HepG2 (cell line): ENCODE measurements around the gene ERMARD. TPM values are rescaled to one million over a fixed set of nuclear protein-coding genes. Genes with fewer than 3 reads are reported as not detected.

ENCODE experiments used
- ASH2L ChIP-seq: fragments of 300-600, 200-600 bp; sonication (generic); IDR thresholded peaks from 2 replicates; pipeline ENCODE4 v1.7.0; 2017; ENCODE audit warnings: low read depth, mild to moderate bottlenecking, moderate library complexity, mixed read lengths, low read length; ENCODE audit not compliant: insufficient read length
- CAMTA2 ChIP-seq: sonication (generic); formaldehyde crosslinking; IDR thresholded peaks from 2 replicates; pipeline ENCODE4 v1.4.0; 2020; ENCODE audit warnings: mild to moderate bottlenecking, missing genetic modification reagents, borderline replicate concordance
- HDAC2 ChIP-seq: sonication (generic); formaldehyde crosslinking; IDR thresholded peaks from 2 replicates; pipeline ENCODE4 v1.4.0; 2020; ENCODE audit warnings: missing genetic modification reagents
- ISL2 ChIP-seq: sonication (generic); formaldehyde crosslinking; IDR thresholded peaks from 2 replicates; pipeline ENCODE4 v1.5.0; 2020; ENCODE audit warnings: missing genetic modification reagents
- KMT2B ChIP-seq: IDR thresholded peaks from 2 replicates; pipeline ENCODE4 v1.6.1; 2016; ENCODE audit warnings: missing genetic modification reagents, missing compliant biosample characterization
- MAFG ChIP-seq: sonication (generic); formaldehyde crosslinking; IDR thresholded peaks from 2 replicates; pipeline ENCODE4 v1.5.1; 2020; ENCODE audit warnings: mild to moderate bottlenecking, missing genetic modification reagents
- MED13 ChIP-seq: sonication (generic); formaldehyde crosslinking; IDR thresholded peaks from 2 replicates; pipeline ENCODE4 v1.5.0; 2020; ENCODE audit warnings: missing genetic modification reagents
- MYNN ChIP-seq: sonication (generic); formaldehyde crosslinking; IDR thresholded peaks from 2 replicates; pipeline ENCODE4 v1.4.0; 2020; ENCODE audit warnings: mild to moderate bottlenecking, low read depth, missing genetic modification reagents
- NRL ChIP-seq: sonication (generic); formaldehyde crosslinking; IDR thresholded peaks from 2 replicates; pipeline ENCODE4 v1.5.0; 2020; ENCODE audit warnings: missing genetic modification reagents, mild to moderate bottlenecking, moderate library complexity, borderline replicate concordance
- PHF8 ChIP-seq: sonication (generic); formaldehyde crosslinking; IDR thresholded peaks from 2 replicates; pipeline ENCODE4 v1.5.0; 2020; ENCODE audit warnings: missing genetic modification reagents
- REL ChIP-seq: sonication (generic); formaldehyde crosslinking; conservative IDR thresholded peaks from 2 replicates; pipeline ENCODE4 v1.8.0; 2022; ENCODE audit warnings: mild to moderate bottlenecking, missing genetic modification reagents, moderate library complexity
- REPIN1 ChIP-seq: sonication (generic); formaldehyde crosslinking; IDR thresholded peaks from 2 replicates; pipeline ENCODE4 v1.8.0; 2022; ENCODE audit warnings: missing genetic modification reagents, low read depth, mild to moderate bottlenecking, borderline replicate concordance
- SP140L ChIP-seq: sonication (generic); formaldehyde crosslinking; IDR thresholded peaks from 2 replicates; pipeline ENCODE4 v1.4.0; 2020; ENCODE audit warnings: missing genetic modification reagents, borderline replicate concordance
- SP5 ChIP-seq: IDR thresholded peaks from 2 replicates; pipeline ENCODE4 v1.6.1; 2016; ENCODE audit warnings: low read depth, borderline replicate concordance
- SRSF9 ChIP-seq: fragments of 200-400 bp; formaldehyde crosslinking; IDR thresholded peaks from 2 replicates; pipeline ENCODE4 v1.6.1; 2018; ENCODE audit warnings: borderline replicate concordance, mild to moderate bottlenecking, low read depth, low read length; ENCODE audit not compliant: insufficient read depth, poor library complexity, severe bottlenecking
- XBP1 ChIP-seq: sonication (generic); formaldehyde crosslinking; IDR thresholded peaks from 2 replicates; pipeline ENCODE4 v1.5.0; 2020; ENCODE audit warnings: missing genetic modification reagents
- ZFP36L1 ChIP-seq: sonication (generic); formaldehyde crosslinking; IDR thresholded peaks from 2 replicates; pipeline ENCODE4 v1.8.0; 2022; ENCODE audit warnings: mild to moderate bottlenecking, missing genetic modification reagents, moderate library complexity
- ZNF3 ChIP-seq: IDR thresholded peaks from 2 replicates; pipeline ENCODE4 v1.7.0; 2017; ENCODE audit warnings: inconsistent platforms
- ZNF451 ChIP-seq: sonication (generic); formaldehyde crosslinking; IDR thresholded peaks from 2 replicates; pipeline ENCODE4 v1.5.0; 2020; ENCODE audit warnings: mild to moderate bottlenecking, missing genetic modification reagents
- ZNF564 ChIP-seq: sonication (generic); formaldehyde crosslinking; IDR thresholded peaks from 2 replicates; pipeline ENCODE4 v1.8.1; 2023; ENCODE audit warnings: mild to moderate bottlenecking, missing genetic modification reagents
- ZNF644 ChIP-seq: IDR thresholded peaks from 2 replicates; pipeline ENCODE4 v1.6.1; 2016; ENCODE audit warnings: low read depth
- ZNF720 ChIP-seq: sonication (generic); formaldehyde crosslinking; IDR thresholded peaks from 2 replicates; pipeline ENCODE4 v1.4.0; 2020; ENCODE audit warnings: missing genetic modification reagents
- ZNF850 ChIP-seq: sonication (generic); formaldehyde crosslinking; conservative IDR thresholded peaks from 2 replicates; pipeline ENCODE4 v1.9.0; 2021; ENCODE audit warnings: mild to moderate bottlenecking, missing genetic modification reagents
- ZNF878 ChIP-seq: sonication (generic); formaldehyde crosslinking; IDR thresholded peaks from 2 replicates; pipeline ENCODE4 v1.8.1; 2023; ENCODE audit warnings: mild to moderate bottlenecking, missing genetic modification reagents, moderate library complexity
- ZSCAN25 ChIP-seq: sonication (generic); formaldehyde crosslinking; IDR thresholded peaks from 2 replicates; pipeline ENCODE4 v1.8.0; 2022; ENCODE audit warnings: mild to moderate bottlenecking, missing genetic modification reagents
- ZSCAN9 ChIP-seq: IDR thresholded peaks from 2 replicates; pipeline ENCODE4 v1.6.1; 2016; ENCODE audit warnings: borderline replicate concordance
- polyA plus RNA-seq, 8 experiments: library from polyadenylated mRNA; depleted of rRNA in 3 of 8; stranded (reverse) in 7 of 8; unstranded in 1 of 8; fragments of >200 nt; fragmentation: Illumina TruSeq in 4 of 8; extraction: Trizol in 4 of 8; gene quantifications; 2 replicates each; pipeline versions ENCODE4 v1.2.1 to v1.2.3, GENCODE V29; 2011 to 2016; ENCODE audit warnings: low read depth in 4 of 8, missing spikeins in 1 of 8, mixed read lengths in 1 of 8; ENCODE audit not compliant: insufficient read depth in 1 of 8
- total RNA-seq, 5 experiments: library from RNA; depleted of rRNA; stranded (reverse); fragments of >200 nt; fragmentation: Illumina TruSeq; extraction: Trizol; gene quantifications; 2 replicates each; pipeline ENCODE4 v1.2.3, GENCODE V29; 2016; ENCODE audit warnings: low read depth in 1 of 5
- TF ChIP-seq, protein P1 (sequence below): sonication (generic); formaldehyde crosslinking; IDR thresholded peaks from 2 replicates; pipeline ENCODE4 v1.9.0; 2021; ENCODE audit warnings: missing genetic modification reagents, borderline replicate concordance
- TF ChIP-seq, protein P2 (sequence below): sonication (generic); formaldehyde crosslinking; IDR thresholded peaks from 2 replicates; pipeline ENCODE4 v1.5.0; 2020; ENCODE audit warnings: missing genetic modification reagents, mild to moderate bottlenecking, borderline replicate concordance
- TF ChIP-seq, protein P3 (sequence below): IDR thresholded peaks from 2 replicates; pipeline ENCODE4 v1.6.1; 2016; ENCODE audit warnings: control low read depth

Gene ERMARD
- total and polyA plus RNA-seq, 2 of the 13 experiments (the other 11 are each of a cell fraction or from before 2014, with no cell fraction given): 8.8 to 10.7 TPM

DNA sequence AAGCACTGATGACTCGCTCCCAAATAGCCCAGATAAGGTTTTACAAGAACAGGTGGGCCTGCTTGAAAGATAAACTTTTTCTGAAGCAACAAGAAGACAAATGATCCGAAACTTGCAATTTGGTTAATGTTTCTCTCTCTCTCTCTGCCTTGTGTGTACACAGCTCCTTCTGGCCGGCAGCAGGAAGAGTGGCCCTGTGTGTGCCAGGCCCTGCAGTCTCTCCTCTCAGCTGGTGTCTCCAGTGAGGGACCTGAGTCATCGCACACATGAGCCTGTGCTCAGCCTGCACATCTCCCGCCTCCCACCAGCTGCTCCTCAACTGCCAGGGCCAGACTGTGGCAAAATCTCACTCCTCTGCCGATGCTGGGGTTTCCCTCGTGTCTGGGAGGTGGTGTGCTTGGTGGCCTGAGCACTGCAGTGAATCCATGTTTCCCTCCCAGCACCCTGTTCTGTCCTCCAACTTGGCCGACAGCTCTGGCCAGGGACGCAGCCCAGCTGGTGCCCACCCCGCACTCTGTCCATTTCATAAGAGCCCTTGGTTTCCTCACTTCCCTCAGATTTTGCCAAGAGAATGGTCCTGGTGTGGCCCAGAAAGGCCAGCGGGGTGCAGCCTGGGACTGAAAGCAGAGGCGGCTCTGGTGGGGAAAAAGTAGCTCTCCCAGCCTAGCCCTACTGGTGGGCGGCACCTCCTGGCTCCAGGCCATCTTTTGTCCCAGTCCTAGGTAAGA lies 49.4 kb downstream of the ERMARD start (continued):
- TF ChIP-seq, protein P1, sequence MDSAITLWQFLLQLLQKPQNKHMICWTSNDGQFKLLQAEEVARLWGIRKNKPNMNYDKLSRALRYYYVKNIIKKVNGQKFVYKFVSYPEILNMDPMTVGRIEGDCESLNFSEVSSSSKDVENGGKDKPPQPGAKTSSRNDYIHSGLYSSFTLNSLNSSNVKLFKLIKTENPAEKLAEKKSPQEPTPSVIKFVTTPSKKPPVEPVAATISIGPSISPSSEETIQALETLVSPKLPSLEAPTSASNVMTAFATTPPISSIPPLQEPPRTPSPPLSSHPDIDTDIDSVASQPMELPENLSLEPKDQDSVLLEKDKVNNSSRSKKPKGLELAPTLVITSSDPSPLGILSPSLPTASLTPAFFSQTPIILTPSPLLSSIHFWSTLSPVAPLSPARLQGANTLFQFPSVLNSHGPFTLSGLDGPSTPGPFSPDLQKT (CRISPR knock-in tag): no peak
- peak; percentile 46; the same call in 1 of the 2 replicates for TF ChIP-seq ZNF878
- peak; percentile 75; the same call in 1 of the 2 replicates for TF ChIP-seq ZNF451
- TF ChIP-seq, protein P2, sequence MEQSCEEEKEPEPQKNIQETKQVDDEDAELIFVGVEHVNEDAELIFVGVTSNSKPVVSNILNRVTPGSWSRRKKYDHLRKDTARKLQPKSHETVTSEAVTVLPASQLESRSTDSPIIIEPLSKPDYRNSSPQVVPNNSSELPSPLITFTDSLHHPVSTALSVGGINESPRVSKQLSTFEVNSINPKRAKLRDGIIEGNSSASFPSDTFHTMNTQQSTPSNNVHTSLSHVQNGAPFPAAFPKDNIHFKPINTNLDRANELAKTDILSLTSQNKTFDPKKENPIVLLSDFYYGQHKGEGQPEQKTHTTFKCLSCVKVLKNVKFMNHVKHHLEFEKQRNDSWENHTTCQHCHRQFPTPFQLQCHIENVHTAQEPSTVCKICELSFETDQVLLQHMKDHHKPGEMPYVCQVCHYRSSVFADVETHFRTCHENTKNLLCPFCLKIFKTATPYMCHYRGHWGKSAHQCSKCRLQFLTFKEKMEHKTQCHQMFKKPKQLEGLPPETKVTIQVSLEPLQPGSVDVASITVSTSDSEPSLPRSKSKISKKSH (CRISPR knock-in tag): peak; percentile 91
- no peak for TF ChIP-seq ZFP36L1 (CRISPR knock-in tag)
- no peak for TF ChIP-seq ZNF3 (CRISPR knock-in tag)
- TF ChIP-seq MAFG (CRISPR knock-in tag): no peak
- TF ChIP-seq SRSF9: no peak
- TF ChIP-seq ZNF850 (CRISPR knock-in tag): no peak
- TF ChIP-seq PHF8 (CRISPR knock-in tag): peak; percentile 60
- TF ChIP-seq, protein P3, sequence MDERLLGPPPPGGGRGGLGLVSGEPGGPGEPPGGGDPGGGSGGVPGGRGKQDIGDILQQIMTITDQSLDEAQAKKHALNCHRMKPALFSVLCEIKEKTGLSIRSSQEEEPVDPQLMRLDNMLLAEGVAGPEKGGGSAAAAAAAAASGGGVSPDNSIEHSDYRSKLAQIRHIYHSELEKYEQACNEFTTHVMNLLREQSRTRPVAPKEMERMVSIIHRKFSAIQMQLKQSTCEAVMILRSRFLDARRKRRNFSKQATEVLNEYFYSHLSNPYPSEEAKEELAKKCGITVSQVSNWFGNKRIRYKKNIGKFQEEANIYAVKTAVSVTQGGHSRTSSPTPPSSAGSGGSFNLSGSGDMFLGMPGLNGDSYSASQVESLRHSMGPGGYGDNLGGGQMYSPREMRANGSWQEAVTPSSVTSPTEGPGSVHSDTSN (CRISPR knock-in tag): no peak
- TF ChIP-seq NRL (CRISPR knock-in tag): peak; percentile 85; the same call in 1 of the 2 replicates
- TF ChIP-seq CAMTA2: no peak
- no peak; the same call in 1 of the 2 replicates for TF ChIP-seq ZNF564 (CRISPR knock-in tag)
- no peak for TF ChIP-seq MYNN (CRISPR knock-in tag)
- no peak for TF ChIP-seq XBP1 (CRISPR knock-in tag)
- no peak for TF ChIP-seq ZSCAN25 (CRISPR knock-in tag)
- peak; percentile 66; the same call in 1 of the 2 replicates for TF ChIP-seq KMT2B (CRISPR knock-in tag)
- peak; percentile 91 for TF ChIP-seq HDAC2 (CRISPR knock-in tag)
- TF ChIP-seq ZSCAN9 (CRISPR knock-in tag): no peak
- peak; percentile 79; the same call in 1 of the 2 replicates for TF ChIP-seq MED13 (CRISPR knock-in tag)
- peak; percentile 63; the same call in 1 of the 2 replicates for TF ChIP-seq REPIN1 (CRISPR knock-in tag)
- TF ChIP-seq ISL2 (CRISPR knock-in tag): peak; percentile 93
- TF ChIP-seq ASH2L: no peak
- no peak for TF ChIP-seq REL (CRISPR knock-in tag)
- TF ChIP-seq SP5 (CRISPR knock-in tag): peak; percentile 26; the same call in 1 of the 2 replicates
- TF ChIP-seq SP140L (CRISPR knock-in tag): no peak
- TF ChIP-seq ZNF720 (CRISPR knock-in tag): no peak
- no peak for TF ChIP-seq ZNF644 (CRISPR knock-in tag)
